WTC11 (cell line): ENCODE measurements around the gene DSG3. TPM values are rescaled to one million over a fixed set of nuclear protein-coding genes. Genes with fewer than 3 reads are reported as not detected.

ENCODE experiments used
- ATAC-seq: fragments of 200-7000 bp; cut with Tn5 transposase; 2 replicates; pipeline ENCODE4 v1.10.0; 2021; ENCODE audit warnings: mild to moderate bottlenecking, moderate library complexity
- CTCF ChIA-PET: fragments of 300-600 bp; sonication (Branson Sonifier 250); formaldehyde crosslinking; loops from one replicate; lab custom pipeline; 2021; ENCODE audit warnings: antibody characterized with exemption; lab: Charles Lee
- POLR2A ChIA-PET: fragments of 350-600 bp; sonication (Branson Sonifier 250); formaldehyde crosslinking; loops from one replicate; lab custom pipeline; 2021; ENCODE audit warnings: antibody characterized with exemption; lab: Charles Lee
- DNase-seq: peaks from one replicate; pipeline ENCODE4 v3.0.0; 2021; ENCODE audit warnings: low spot score
- H3K27ac Mint-ChIP-seq: 2 replicates; pipeline ENCODE4 v1.8.0; 2021; ENCODE audit warnings: mixed read lengths
- H3K27me3 Mint-ChIP-seq: 2 replicates; pipeline ENCODE4 v1.8.0; 2021; ENCODE audit warnings: low read depth, mild to moderate bottlenecking, moderate library complexity, mixed read lengths
- H3K36me3 Mint-ChIP-seq: 2 replicates; pipeline ENCODE4 v1.8.0; 2021; ENCODE audit warnings: mixed read lengths
- H3K4me1 Mint-ChIP-seq: 2 replicates; pipeline ENCODE4 v1.8.0; 2022; ENCODE audit warnings: mixed read lengths
- H3K4me3 Mint-ChIP-seq: 2 replicates; pipeline ENCODE4 v1.8.0; 2021; ENCODE audit warnings: mild to moderate bottlenecking, moderate library complexity, mixed read lengths
- H3K9me3 Mint-ChIP-seq: 2 replicates; pipeline ENCODE4 v1.8.0; 2021; ENCODE audit warnings: mixed read lengths
- FOXK1 ChIP-seq: sonication (generic); formaldehyde crosslinking; IDR thresholded peaks from 2 replicates; pipeline ENCODE4 v1.8.0; 2022; ENCODE audit warnings: mild to moderate bottlenecking, moderate library complexity, missing genetic modification reagents
- FOXP1 ChIP-seq: sonication (generic); formaldehyde crosslinking; IDR thresholded peaks from 2 replicates; pipeline ENCODE4 v1.8.0; 2022; ENCODE audit warnings: missing genetic modification reagents, mild to moderate bottlenecking, moderate library complexity, borderline replicate concordance
- GABPB1 ChIP-seq: sonication (generic); formaldehyde crosslinking; IDR thresholded peaks from 2 replicates; pipeline ENCODE4 v1.8.1; 2023; ENCODE audit warnings: mild to moderate bottlenecking, missing genetic modification reagents
- GTF2I ChIP-seq: fragments of 250-450 bp; sonication (Bioruptor Pico); conservative IDR thresholded peaks from 2 replicates; pipeline ENCODE4 v1.4.0; 2021; ENCODE audit warnings: mild to moderate bottlenecking
- NR3C1 ChIP-seq: sonication (generic); formaldehyde crosslinking; conservative IDR thresholded peaks from 2 replicates; pipeline ENCODE4 v1.8.1; 2023; ENCODE audit warnings: low read depth, mild to moderate bottlenecking, missing genetic modification reagents
- RELA ChIP-seq: sonication (generic); formaldehyde crosslinking; IDR thresholded peaks from 2 replicates; pipeline ENCODE4 v1.8.1; 2022; ENCODE audit warnings: missing genetic modification reagents, mild to moderate bottlenecking, borderline replicate concordance
- SMAD4 ChIP-seq: sonication (generic); formaldehyde crosslinking; IDR thresholded peaks from 2 replicates; pipeline ENCODE4 v1.8.0; 2022; ENCODE audit warnings: mild to moderate bottlenecking, missing genetic modification reagents
- ZBTB21 ChIP-seq: sonication (generic); formaldehyde crosslinking; IDR thresholded peaks from 2 replicates; pipeline ENCODE4 v1.8.1; 2023; ENCODE audit warnings: mild to moderate bottlenecking, missing genetic modification reagents, borderline replicate concordance
- ZNF121 ChIP-seq: sonication (generic); formaldehyde crosslinking; IDR thresholded peaks from 2 replicates; pipeline ENCODE4 v1.8.0; 2023; ENCODE audit warnings: missing genetic modification reagents
- ZNF416 ChIP-seq: fragments of 250-450 bp; sonication (Bioruptor Pico); IDR thresholded peaks from 2 replicates; pipeline ENCODE4 v1.9.0; 2021; ENCODE audit warnings: mild to moderate bottlenecking, inconsistent platforms
- ZNF671 ChIP-seq: fragments of 250-450 bp; sonication (Bioruptor Pico); IDR thresholded peaks from 2 replicates; pipeline ENCODE4 v1.8.0; 2021; ENCODE audit warnings: mild to moderate bottlenecking
- total RNA-seq: library from RNA; stranded (reverse); gene quantifications from 3 replicates; pipeline ENCODE4 v1.2.3, GENCODE V29; 2021
- TF ChIP-seq, protein P1 (sequence below): sonication (generic); formaldehyde crosslinking; IDR thresholded peaks from 2 replicates; pipeline ENCODE4 v1.8.0; 2022; ENCODE audit warnings: missing genetic modification reagents
- TF ChIP-seq, protein P2 (sequence below): fragments of 250-450 bp; sonication (Bioruptor Pico); IDR thresholded peaks from 2 replicates; pipeline ENCODE4 v1.9.0; 2021; ENCODE audit warnings: mild to moderate bottlenecking
- TF ChIP-seq, protein P3 (sequence below): sonication (generic); formaldehyde crosslinking; IDR thresholded peaks from 2 replicates; pipeline ENCODE4 v1.8.0; 2023; ENCODE audit warnings: missing genetic modification reagents
- TF ChIP-seq, protein P4 (sequence below): sonication (generic); formaldehyde crosslinking; IDR thresholded peaks from 2 replicates; pipeline ENCODE4 v1.8.1; 2023; ENCODE audit warnings: mild to moderate bottlenecking, missing genetic modification reagents, moderate library complexity
- TF ChIP-seq, protein P5 (sequence below): sonication (generic); formaldehyde crosslinking; IDR thresholded peaks from 2 replicates; pipeline ENCODE4 v1.8.1; 2023; ENCODE audit warnings: mild to moderate bottlenecking, missing genetic modification reagents, moderate library complexity
- TF ChIP-seq, protein P6 (sequence below): sonication (generic); formaldehyde crosslinking; IDR thresholded peaks from 2 replicates; pipeline ENCODE4 v1.8.0; 2022; ENCODE audit warnings: mild to moderate bottlenecking, missing genetic modification reagents
- TF ChIP-seq, protein P7 (sequence below): fragments of 250-450 bp; sonication (Bioruptor Pico); IDR thresholded peaks from 2 replicates; pipeline ENCODE4 v2.1.2; 2022; ENCODE audit warnings: mild to moderate bottlenecking, moderate library complexity
- TF ChIP-seq, protein P8 (sequence below): sonication (generic); formaldehyde crosslinking; IDR thresholded peaks from 2 replicates; pipeline ENCODE4 v1.8.1; 2023; ENCODE audit warnings: mild to moderate bottlenecking, missing genetic modification reagents

Gene DSG3
- total RNA-seq, 1 experiment from 2014 or later: 0.04 TPM

DNA sequence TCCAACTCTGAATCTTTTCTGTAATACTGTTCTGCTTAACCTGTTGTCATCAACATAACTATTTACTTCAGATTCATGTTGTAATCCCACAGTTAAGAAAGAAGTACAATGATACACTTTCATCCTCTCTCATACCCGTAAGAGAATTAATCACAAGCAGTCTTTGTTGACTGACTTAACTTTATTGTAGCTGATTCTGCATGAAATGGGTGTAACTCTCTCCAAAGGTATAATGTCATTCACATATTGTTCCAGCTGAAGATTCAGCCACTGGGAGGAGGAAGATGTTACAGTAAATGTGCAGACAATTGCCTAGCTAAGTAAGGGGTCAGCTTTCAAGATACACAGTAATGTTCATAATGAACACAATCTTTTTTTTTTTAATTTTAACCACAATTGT, 36.9 kb downstream of the DSG3 start:
- no peak overlapping the region for H3K27ac Mint-ChIP-seq
- POLR2A ChIA-PET: no interaction called here
- CTCF ChIA-PET: no interaction called here
- H3K9me3 Mint-ChIP-seq: peaks cover 2% of the 10 kb centered on the region
- TF ChIP-seq GABPB1 (CRISPR knock-in tag) (no peak), RELA (CRISPR knock-in tag) (no peak), ZBTB21 (CRISPR knock-in tag) (no peak), SMAD4 (CRISPR knock-in tag) (no peak)
- ATAC-seq (no peak), DNase-seq (no peak)
- H3K4me1 Mint-ChIP-seq: peaks cover 15% of the 10 kb centered on the region
- no peak overlapping the region for H3K4me3 Mint-ChIP-seq
- H3K27me3 Mint-ChIP-seq: no peaks in the 10 kb centered on the region; the same call in 1 of the 2 replicates
- no peaks in the 10 kb centered on the region; the same call in 1 of the 2 replicates for H3K36me3 Mint-ChIP-seq

DNA sequence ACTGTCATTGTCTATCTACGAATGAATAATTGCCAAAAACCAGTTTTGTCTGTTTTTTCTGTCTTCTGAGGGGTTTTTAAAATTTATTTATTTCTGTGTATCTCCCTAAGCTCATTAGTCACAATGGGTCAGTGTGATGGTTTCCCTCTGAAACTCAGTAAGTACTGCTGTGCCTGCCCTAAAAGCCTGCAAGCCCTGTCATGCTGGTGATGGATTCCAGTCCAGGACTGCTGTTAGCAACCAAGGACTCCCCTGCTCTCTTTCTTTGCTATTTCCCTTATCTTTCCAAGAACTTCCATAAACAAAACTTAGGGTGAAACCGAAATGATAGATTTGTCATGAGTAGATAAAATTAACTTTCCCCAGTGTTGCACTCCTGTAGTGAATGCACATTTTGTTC, 38.6 kb downstream of the DSG3 start:
- TF ChIP-seq, protein P1, sequence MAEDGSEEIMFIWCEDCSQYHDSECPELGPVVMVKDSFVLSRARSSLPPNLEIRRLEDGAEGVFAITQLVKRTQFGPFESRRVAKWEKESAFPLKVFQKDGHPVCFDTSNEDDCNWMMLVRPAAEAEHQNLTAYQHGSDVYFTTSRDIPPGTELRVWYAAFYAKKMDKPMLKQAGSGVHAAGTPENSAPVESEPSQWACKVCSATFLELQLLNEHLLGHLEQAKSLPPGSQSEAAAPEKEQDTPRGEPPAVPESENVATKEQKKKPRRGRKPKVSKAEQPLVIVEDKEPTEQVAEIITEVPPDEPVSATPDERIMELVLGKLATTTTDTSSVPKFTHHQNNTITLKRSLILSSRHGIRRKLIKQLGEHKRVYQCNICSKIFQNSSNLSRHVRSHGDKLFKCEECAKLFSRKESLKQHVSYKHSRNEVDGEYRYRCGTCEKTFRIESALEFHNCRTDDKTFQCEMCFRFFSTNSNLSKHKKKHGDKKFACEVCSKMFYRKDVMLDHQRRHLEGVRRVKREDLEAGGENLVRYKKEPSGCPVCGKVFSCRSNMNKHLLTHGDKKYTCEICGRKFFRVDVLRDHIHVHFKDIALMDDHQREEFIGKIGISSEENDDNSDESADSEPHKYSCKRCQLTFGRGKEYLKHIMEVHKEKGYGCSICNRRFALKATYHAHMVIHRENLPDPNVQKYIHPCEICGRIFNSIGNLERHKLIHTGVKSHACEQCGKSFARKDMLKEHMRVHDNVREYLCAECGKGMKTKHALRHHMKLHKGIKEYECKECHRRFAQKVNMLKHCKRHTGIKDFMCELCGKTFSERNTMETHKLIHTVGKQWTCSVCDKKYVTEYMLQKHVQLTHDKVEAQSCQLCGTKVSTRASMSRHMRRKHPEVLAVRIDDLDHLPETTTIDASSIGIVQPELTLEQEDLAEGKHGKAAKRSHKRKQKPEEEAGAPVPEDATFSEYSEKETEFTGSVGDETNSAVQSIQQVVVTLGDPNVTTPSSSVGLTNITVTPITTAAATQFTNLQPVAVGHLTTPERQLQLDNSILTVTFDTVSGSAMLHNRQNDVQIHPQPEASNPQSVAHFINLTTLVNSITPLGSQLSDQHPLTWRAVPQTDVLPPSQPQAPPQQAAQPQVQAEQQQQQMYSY (CRISPR knock-in tag): no peak
- TF ChIP-seq ZNF416 (no peak), FOXK1 (no peak), FOXP1 (CRISPR knock-in tag) (no peak), NR3C1 (CRISPR knock-in tag) (no peak), ZNF671 (CRISPR knock-in tag) (no peak), ZNF121 (CRISPR knock-in tag) (no peak), GTF2I (no peak)
- TF ChIP-seq, protein P2, sequence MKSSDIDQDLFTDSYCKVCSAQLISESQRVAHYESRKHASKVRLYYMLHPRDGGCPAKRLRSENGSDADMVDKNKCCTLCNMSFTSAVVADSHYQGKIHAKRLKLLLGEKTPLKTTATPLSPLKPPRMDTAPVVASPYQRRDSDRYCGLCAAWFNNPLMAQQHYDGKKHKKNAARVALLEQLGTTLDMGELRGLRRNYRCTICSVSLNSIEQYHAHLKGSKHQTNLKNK: no peak
- TF ChIP-seq, protein P3, sequence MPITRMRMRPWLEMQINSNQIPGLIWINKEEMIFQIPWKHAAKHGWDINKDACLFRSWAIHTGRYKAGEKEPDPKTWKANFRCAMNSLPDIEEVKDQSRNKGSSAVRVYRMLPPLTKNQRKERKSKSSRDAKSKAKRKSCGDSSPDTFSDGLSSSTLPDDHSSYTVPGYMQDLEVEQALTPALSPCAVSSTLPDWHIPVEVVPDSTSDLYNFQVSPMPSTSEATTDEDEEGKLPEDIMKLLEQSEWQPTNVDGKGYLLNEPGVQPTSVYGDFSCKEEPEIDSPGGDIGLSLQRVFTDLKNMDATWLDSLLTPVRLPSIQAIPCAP: no peak
- TF ChIP-seq, protein P4, sequence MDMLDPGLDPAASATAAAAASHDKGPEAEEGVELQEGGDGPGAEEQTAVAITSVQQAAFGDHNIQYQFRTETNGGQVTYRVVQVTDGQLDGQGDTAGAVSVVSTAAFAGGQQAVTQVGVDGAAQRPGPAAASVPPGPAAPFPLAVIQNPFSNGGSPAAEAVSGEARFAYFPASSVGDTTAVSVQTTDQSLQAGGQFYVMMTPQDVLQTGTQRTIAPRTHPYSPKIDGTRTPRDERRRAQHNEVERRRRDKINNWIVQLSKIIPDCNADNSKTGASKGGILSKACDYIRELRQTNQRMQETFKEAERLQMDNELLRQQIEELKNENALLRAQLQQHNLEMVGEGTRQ (CRISPR knock-in tag): no peak
- TF ChIP-seq, protein P5, sequence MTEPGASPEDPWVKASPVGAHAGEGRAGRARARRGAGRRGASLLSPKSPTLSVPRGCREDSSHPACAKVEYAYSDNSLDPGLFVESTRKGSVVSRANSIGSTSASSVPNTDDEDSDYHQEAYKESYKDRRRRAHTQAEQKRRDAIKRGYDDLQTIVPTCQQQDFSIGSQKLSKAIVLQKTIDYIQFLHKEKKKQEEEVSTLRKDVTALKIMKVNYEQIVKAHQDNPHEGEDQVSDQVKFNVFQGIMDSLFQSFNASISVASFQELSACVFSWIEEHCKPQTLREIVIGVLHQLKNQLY (CRISPR knock-in tag): no peak
- TF ChIP-seq, protein P6, sequence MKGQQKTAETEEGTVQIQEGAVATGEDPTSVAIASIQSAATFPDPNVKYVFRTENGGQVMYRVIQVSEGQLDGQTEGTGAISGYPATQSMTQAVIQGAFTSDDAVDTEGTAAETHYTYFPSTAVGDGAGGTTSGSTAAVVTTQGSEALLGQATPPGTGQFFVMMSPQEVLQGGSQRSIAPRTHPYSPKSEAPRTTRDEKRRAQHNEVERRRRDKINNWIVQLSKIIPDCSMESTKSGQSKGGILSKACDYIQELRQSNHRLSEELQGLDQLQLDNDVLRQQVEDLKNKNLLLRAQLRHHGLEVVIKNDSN: no peak
- TF ChIP-seq, protein P7, sequence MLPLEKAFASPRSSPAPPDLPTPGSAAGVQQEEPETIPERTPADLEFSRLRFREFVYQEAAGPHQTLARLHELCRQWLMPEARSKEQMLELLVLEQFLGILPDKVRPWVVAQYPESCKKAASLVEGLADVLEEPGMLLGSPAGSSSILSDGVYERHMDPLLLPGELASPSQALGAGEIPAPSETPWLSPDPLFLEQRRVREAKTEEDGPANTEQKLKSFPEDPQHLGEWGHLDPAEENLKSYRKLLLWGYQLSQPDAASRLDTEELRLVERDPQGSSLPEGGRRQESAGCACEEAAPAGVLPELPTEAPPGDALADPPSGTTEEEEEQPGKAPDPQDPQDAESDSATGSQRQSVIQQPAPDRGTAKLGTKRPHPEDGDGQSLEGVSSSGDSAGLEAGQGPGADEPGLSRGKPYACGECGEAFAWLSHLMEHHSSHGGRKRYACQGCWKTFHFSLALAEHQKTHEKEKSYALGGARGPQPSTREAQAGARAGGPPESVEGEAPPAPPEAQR (CRISPR knock-in tag): no peak
- TF ChIP-seq, protein P8, sequence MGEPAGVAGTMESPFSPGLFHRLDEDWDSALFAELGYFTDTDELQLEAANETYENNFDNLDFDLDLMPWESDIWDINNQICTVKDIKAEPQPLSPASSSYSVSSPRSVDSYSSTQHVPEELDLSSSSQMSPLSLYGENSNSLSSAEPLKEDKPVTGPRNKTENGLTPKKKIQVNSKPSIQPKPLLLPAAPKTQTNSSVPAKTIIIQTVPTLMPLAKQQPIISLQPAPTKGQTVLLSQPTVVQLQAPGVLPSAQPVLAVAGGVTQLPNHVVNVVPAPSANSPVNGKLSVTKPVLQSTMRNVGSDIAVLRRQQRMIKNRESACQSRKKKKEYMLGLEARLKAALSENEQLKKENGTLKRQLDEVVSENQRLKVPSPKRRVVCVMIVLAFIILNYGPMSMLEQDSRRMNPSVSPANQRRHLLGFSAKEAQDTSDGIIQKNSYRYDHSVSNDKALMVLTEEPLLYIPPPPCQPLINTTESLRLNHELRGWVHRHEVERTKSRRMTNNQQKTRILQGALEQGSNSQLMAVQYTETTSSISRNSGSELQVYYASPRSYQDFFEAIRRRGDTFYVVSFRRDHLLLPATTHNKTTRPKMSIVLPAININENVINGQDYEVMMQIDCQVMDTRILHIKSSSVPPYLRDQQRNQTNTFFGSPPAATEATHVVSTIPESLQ (CRISPR knock-in tag): no peak
- ChIA-PET POLR2A (no interaction called here), CTCF (no interaction called here)
- Mint-ChIP-seq H3K36me3 (no peaks in the 10 kb centered on the region), H3K9me3 (no peaks in the 10 kb centered on the region), H3K4me3 (no peak overlapping the region), H3K4me1 (peaks cover 15% of the 10 kb centered on the region), H3K27ac (no peak overlapping the region), H3K27me3 (no peaks in the 10 kb centered on the region; the same call in 1 of the 2 replicates)
- ATAC-seq: no peak
- no peak for DNase-seq
